ENCODE data around the gene MOB3B. TPM values are rescaled to one million over a fixed set of nuclear protein-coding genes. Genes with fewer than 3 reads are reported as not detected.
A peak's percentile ranks its signal among the peaks of the same experiment; 100 is the strongest.

The MOB3B gene
- total RNA-seq, 4 donors from 2014 or later, result 9.8 to 17.6 (median 14.6) TPM

DNA sequence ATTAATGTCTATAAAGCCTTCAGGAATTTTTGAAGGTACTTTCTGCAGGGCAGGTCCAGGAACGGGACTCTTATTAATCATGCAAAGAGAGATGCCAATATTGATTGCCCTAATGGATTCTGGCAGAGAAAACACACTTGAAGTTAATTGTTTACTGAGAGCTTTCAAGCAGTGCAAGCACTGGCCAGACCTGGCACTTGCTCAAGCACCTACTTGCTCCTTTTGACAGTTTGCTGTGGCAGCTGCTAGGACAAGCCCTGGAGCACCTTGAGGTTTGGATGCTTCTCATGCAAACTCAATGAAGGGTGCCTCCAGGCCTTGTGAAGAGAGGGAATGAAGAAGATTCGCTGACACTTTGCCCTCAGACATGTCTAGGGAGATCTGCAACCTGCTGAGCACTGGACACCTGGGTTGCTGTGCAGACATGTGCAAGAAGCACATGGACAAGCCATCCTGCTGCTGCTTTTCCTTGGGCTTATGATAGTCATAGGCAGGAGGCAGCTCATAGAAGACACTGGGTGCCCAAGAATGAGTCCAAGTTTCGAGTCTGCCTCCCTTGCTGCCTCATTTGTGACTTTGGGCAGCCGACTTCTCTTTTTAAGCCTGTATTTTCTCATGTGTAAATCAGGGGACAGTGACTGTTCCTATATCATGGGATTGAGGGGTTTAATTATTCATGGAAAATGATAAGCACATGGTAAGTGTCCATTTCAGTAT is 143.8 kb downstream of the MOB3B start:
- H3K9me3 ChIP-seq, result no peaks in the 10 kb centered on the region
- peak overlapping the region in 2 of 3 donors; percentile 57 for H3K27ac ChIP-seq
- no peak overlapping the region for H3K4me3 ChIP-seq (replicated peaks in 1 of 3)
- H3K27me3 ChIP-seq, result no peaks in the 10 kb centered on the region
- H3K36me3 ChIP-seq, result no peaks in the 10 kb centered on the region
- DNase-seq, result peak; percentile 81 to 84
- TF ChIP-seq POLR2A (IDR thresholded peaks at IDR 0.05), result no peak
- TF ChIP-seq, protein P1, sequence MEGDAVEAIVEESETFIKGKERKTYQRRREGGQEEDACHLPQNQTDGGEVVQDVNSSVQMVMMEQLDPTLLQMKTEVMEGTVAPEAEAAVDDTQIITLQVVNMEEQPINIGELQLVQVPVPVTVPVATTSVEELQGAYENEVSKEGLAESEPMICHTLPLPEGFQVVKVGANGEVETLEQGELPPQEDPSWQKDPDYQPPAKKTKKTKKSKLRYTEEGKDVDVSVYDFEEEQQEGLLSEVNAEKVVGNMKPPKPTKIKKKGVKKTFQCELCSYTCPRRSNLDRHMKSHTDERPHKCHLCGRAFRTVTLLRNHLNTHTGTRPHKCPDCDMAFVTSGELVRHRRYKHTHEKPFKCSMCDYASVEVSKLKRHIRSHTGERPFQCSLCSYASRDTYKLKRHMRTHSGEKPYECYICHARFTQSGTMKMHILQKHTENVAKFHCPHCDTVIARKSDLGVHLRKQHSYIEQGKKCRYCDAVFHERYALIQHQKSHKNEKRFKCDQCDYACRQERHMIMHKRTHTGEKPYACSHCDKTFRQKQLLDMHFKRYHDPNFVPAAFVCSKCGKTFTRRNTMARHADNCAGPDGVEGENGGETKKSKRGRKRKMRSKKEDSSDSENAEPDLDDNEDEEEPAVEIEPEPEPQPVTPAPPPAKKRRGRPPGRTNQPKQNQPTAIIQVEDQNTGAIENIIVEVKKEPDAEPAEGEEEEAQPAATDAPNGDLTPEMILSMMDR (IDR thresholded peaks at IDR 0.05), result no peak
- peaks cover 57 to 68% of the 10 kb centered on the region in 2 donors for H3K4me1 ChIP-seq
- WGBS, 2 donors, result 54 to 55% methylated on average over 4 of the region's 4 CpGs
- intact Hi-C loops (cut with DNase I), result no loop called here

DNA sequence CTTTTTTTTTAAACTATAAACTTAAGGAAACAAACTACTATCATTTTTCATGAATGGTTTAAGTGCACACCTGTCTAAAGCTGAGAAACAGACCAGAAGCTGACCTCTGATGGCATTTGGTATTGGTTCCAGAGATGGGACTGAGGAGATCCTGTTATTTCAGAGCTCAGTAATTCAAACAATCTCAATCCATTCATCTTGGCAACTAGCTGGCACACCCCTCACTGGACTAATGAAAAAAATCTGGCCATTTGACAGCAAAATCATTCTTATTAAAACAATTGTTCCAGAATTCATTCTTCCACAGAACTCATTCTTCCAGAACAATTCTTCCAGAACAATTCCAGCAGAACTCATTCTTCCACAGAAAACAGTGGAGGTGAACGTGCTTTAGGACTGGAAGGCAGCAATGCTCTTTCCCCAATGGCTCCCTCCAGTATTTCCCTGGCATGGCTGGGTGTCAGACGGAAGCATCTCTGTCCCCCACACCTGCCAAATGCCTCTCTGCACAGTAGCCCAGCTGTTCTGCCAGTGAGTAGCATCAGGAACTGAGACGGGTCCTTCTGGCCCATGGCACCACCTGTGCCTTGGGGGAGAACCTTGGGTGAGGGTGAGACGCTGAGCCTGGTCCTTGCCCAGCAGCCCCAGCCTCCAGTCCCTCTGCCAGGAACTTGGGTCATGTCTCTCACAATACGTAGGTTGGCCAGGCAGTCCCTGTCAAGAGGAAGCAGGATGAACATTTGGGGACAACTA is 145.2 kb downstream of the MOB3B start:
- H3K9me3 ChIP-seq, result no peaks in the 10 kb centered on the region
- WGBS, 2 donors, result 41 to 43% methylated on average over 3 to 5 of the region's 5 CpGs
- no peak for TF ChIP-seq POLR2A (IDR thresholded peaks at IDR 0.05)
- TF ChIP-seq, protein P1 (IDR thresholded peaks at IDR 0.05), result no peak
- H3K4me3 ChIP-seq (replicated peaks in 1 of 3), result no peak overlapping the region
- no peaks in the 10 kb centered on the region for H3K27me3 ChIP-seq
- no peaks in the 10 kb centered on the region for H3K36me3 ChIP-seq
- peak; percentile 35 to 41 for DNase-seq
- peak overlapping the region in 1 of 3 donors; percentile 57 for H3K27ac ChIP-seq
- intact Hi-C loops (cut with DNase I), result no loop called here
- peaks cover 54 to 65% of the 10 kb centered on the region in 2 donors for H3K4me1 ChIP-seq

DNA sequence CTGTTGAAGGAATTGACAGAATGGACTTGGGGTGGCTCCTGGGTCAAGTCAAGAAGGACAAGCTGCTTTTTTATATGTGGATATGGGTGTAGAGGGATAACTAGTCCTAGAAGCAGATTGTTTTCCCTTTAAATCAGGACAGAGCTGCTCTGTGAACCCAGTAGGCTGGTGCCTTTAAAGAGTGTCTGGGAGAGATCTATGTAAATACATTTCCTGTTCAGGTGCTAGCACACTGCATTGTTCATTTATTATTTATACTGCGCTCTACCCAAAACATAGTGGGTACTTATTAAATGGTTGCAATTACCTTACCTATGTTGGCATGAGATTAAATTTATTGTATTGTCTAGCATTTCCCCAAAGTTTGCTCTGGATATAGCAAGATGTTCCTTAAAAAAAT is 146.1 kb downstream of the MOB3B start:
- no peaks in the 10 kb centered on the region for H3K27me3 ChIP-seq
- DNase-seq, result no peak
- H3K36me3 ChIP-seq, result no peaks in the 10 kb centered on the region
- WGBS, 2 donors, result 92 to 94% methylated on average over 1 of the region's 1 CpG
- peak overlapping the region in 1 of 3 donors; percentile 36 for H3K27ac ChIP-seq
- H3K4me1 ChIP-seq, result peaks cover 51 to 57% of the 10 kb centered on the region in 2 donors
- H3K4me3 ChIP-seq (replicated peaks in 1 of 3), result no peak overlapping the region
- intact Hi-C loops (cut with DNase I), result no loop called here
- no peaks in the 10 kb centered on the region for H3K9me3 ChIP-seq
- TF ChIP-seq, protein P1 (IDR thresholded peaks at IDR 0.05), result no peak
- no peak for TF ChIP-seq POLR2A (IDR thresholded peaks at IDR 0.05)

DNA sequence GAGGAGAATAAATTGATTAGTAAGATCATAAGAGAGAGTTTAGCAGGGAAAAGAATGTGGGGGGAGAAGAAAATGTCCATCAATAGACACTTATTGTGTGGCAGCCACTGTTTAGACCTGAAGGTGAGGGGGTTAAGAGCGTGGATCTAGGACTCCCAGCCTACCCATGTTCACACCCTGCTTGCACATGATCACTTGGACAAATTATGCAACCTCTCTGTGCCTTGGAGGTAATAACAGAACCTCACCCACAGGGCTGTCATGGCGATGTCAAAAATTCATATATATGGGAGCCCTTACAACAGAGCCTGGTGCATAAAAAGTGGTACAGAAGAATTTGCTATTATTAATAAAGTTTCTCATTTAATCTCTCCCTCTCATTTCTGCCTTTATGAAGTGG is 146.6 kb downstream of the MOB3B start:
- no peak overlapping the region for H3K4me3 ChIP-seq (replicated peaks in 1 of 3)
- 95 to 97% methylated on average over 2 of the region's 2 CpGs for WGBS, 2 donors
- no peaks in the 10 kb centered on the region for H3K27me3 ChIP-seq
- no peaks in the 10 kb centered on the region for H3K9me3 ChIP-seq
- no peaks in the 10 kb centered on the region for H3K36me3 ChIP-seq
- no peak for TF ChIP-seq POLR2A (IDR thresholded peaks at IDR 0.05)
- TF ChIP-seq, protein P1 (IDR thresholded peaks at IDR 0.05), result no peak
- peak overlapping the region in 1 of 3 donors; percentile 36 for H3K27ac ChIP-seq
- intact Hi-C loops (cut with DNase I), result no loop called here
- peaks cover 51 to 53% of the 10 kb centered on the region in 2 donors for H3K4me1 ChIP-seq
- DNase-seq, result no peak

DNA sequence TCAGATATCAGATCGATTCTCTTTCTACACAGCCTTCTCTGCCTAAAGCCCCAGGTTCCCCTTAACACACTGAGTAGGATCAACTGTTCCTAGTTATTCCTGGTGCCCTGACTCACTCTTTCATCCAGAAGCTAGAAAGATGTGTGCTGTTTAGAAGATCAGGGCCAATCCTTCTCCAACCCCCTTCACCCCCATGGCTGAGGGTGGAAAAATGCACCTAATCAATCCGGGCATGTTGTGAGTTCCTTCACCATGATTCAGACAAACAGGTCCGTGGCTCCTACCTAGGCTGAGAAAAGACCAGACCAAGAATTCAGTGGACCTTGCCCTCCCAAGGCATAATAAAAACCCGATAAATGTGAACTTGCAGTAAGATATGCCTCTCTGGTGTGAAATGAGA is 147.3 kb downstream of the MOB3B start:
- TF ChIP-seq, protein P1 (IDR thresholded peaks at IDR 0.05), result no peak
- no peak for DNase-seq
- intact Hi-C loops (cut with DNase I), result no loop called here
- no peaks in the 10 kb centered on the region for H3K36me3 ChIP-seq
- H3K9me3 ChIP-seq, result no peaks in the 10 kb centered on the region
- no peak overlapping the region for H3K27ac ChIP-seq
- peaks cover 51 to 54% of the 10 kb centered on the region in 2 donors for H3K4me1 ChIP-seq
- H3K27me3 ChIP-seq, result no peaks in the 10 kb centered on the region
- no peak overlapping the region for H3K4me3 ChIP-seq (replicated peaks in 1 of 3)
- WGBS, 2 donors, result 70 to 84% methylated on average over 4 of the region's 4 CpGs
